Measurements from ENCODE around the gene GATA2.

GRCh38 chr3:128439226-128439625, 53.8 kb downstream of the GATA2 start:
- TF ChIP-seq GATA2 (IDR thresholded peaks at IDR 0.05; ENCODE audit: low read depth, low read length) = no peak
- TF ChIP-seq GATA3 (IDR thresholded peaks at IDR 0.05; ENCODE audit: low read depth, low read length) = no peak
